H1 (cell line): ENCODE data around the gene PPP2R3B. TPM values are rescaled to one million over a fixed set of nuclear protein-coding genes. Genes with fewer than 3 reads are reported as not detected.

ENCODE experiments used
- CTCF ChIA-PET: fragments of 300-600 bp; sonication (Branson Sonifier 250); formaldehyde crosslinking; loops from one replicate; lab custom pipeline; 2021; ENCODE audit not compliant: partially characterized antibody; lab: Charles Lee
- POLR2A ChIA-PET: fragments of 300-600 bp; sonication (Branson Sonifier 250); formaldehyde crosslinking; loops from one replicate; lab custom pipeline; 2021; ENCODE audit warnings: inconsistent platforms; ENCODE audit not compliant: partially characterized antibody; lab: Charles Lee
- DNase-seq, 2 experiments: peaks; one replicate each; pipeline versions ENCODE4 v3.0.0 to v3.0.0-alpha.2; 2010 to 2022; ENCODE audit warnings: low spot score in 2 of 2, low read depth in 1 of 2, mixed read lengths in 1 of 2
- FAIRE-seq: peaks from 2 replicates; lab custom pipeline; 2011; peaks lifted over from hg19 to GRCh38; lab: Jason Lieb, UNC
- H2AFZ ChIP-seq: 2 replicates; pipeline ENCODE4 v1.8.1; 2012; ENCODE audit warnings: low read length, inconsistent platforms
- H2AK5ac ChIP-seq: 2 replicates; pipeline ENCODE4 v1.6.1; 2013; ENCODE audit warnings: low read depth, low read length
- H2BK120ac ChIP-seq: replicated peaks from 2 replicates; pipeline ENCODE3; 2013; ENCODE audit warnings: low read depth, low read length, inconsistent platforms
- H2BK12ac ChIP-seq: 2 replicates; pipeline ENCODE4 v1.6.1; 2013; ENCODE audit warnings: low read depth, low read length
- H2BK15ac ChIP-seq: 2 replicates; pipeline ENCODE4 v1.6.1; 2013; ENCODE audit warnings: low read length
- H2BK20ac ChIP-seq: 2 replicates; pipeline ENCODE4 v1.6.1; 2013; ENCODE audit warnings: low read length
- H2BK5ac ChIP-seq: 2 replicates; pipeline ENCODE4 v1.6.1; 2013; ENCODE audit warnings: low read depth, low read length
- H3K14ac ChIP-seq: 2 replicates; pipeline ENCODE4 v1.6.1; 2013; ENCODE audit warnings: inconsistent platforms; ENCODE audit not compliant: insufficient read length
- H3K18ac ChIP-seq: 2 replicates; pipeline ENCODE4 v1.6.1; 2013; ENCODE audit warnings: low read length; ENCODE audit errors: extremely low read depth
- H3K23ac ChIP-seq: 2 replicates; pipeline ENCODE4 v1.6.1; 2013; ENCODE audit warnings: inconsistent platforms; ENCODE audit not compliant: insufficient read length
- H3K23me2 ChIP-seq: 2 replicates; pipeline ENCODE4 v1.6.1; 2013; ENCODE audit warnings: low read depth, low read length
- H3K27ac ChIP-seq: 2 replicates; pipeline ENCODE4 v1.6.1; 2011; ENCODE audit warnings: low read depth, low read length, inconsistent platforms
- H3K27me3 ChIP-seq, 4 experiments: replicated peaks in 1 of 4; 1 replicate in 1 of 4; 2 replicates in 3 of 4; pipeline versions ENCODE4 v1.6.1 to v1.8.1; 2011 to 2013; ENCODE audit warnings: low read length in 3 of 4, mild to moderate bottlenecking in 3 of 4, inconsistent platforms in 2 of 4, mixed read lengths in 2 of 4, moderate library complexity in 1 of 4; ENCODE audit not compliant: control insufficient read depth in 3 of 4, insufficient read depth in 3 of 4; ENCODE audit errors: extremely low read depth in 1 of 4
- H3K36me3 ChIP-seq, 4 experiments: 2 replicates each; pipeline versions ENCODE4 v1.6.1 to v1.8.1; 2011 to 2013; ENCODE audit warnings: mild to moderate bottlenecking in 4 of 4, low read length in 3 of 4, moderate library complexity in 2 of 4, control low read depth in 1 of 4, inconsistent platforms in 1 of 4; ENCODE audit not compliant: insufficient read depth in 4 of 4, control insufficient read depth in 2 of 4
- H3K4ac ChIP-seq: replicated peaks from 2 replicates; pipeline ENCODE3; 2013; ENCODE audit warnings: low read length, low read depth, mixed read lengths, inconsistent platforms; ENCODE audit not compliant: insufficient read length
- H3K4me1 ChIP-seq, 4 experiments: replicated peaks in 1 of 4; 1 replicate in 1 of 4; 2 replicates in 3 of 4; pipeline versions ENCODE4 v1.6.1 to v1.8.1; 2011 to 2013; ENCODE audit warnings: low read length in 3 of 4, inconsistent platforms in 2 of 4, mixed read lengths in 1 of 4; ENCODE audit not compliant: insufficient read depth in 4 of 4, control insufficient read depth in 3 of 4
- H3K4me2 ChIP-seq, 2 experiments: 2 replicates each; pipeline versions ENCODE4 v1.6.1 to v1.8.1; 2011 to 2013; ENCODE audit warnings: low read depth in 2 of 2, low read length in 2 of 2, control low read depth in 1 of 2, inconsistent platforms in 1 of 2, mild to moderate bottlenecking in 1 of 2; ENCODE audit not compliant: insufficient read depth in 1 of 2
- H3K4me3 ChIP-seq, 4 experiments: fragments of 200-600, 300-600 bp in 1 of 4; sonication (generic), shearing (Covaris generic), sonication (Bioruptor Twin) in 1 of 4; 2 replicates each; pipeline versions ENCODE4 v1.5.1 to v1.8.1; 2011 to 2016; ENCODE audit warnings: low read length in 4 of 4, low read depth in 3 of 4, control low read depth in 2 of 4, inconsistent platforms in 2 of 4, mild to moderate bottlenecking in 2 of 4, mixed read lengths in 1 of 4, moderate library complexity in 1 of 4; ENCODE audit not compliant: insufficient read depth in 2 of 4; ENCODE audit errors: extremely low read depth in 1 of 4
- H3K56ac ChIP-seq: replicated peaks from 2 replicates; pipeline ENCODE3; 2013; ENCODE audit warnings: low read depth, mild to moderate bottlenecking, mixed read lengths, low read length, inconsistent platforms; ENCODE audit not compliant: insufficient read length
- H3K79me1 ChIP-seq: 2 replicates; pipeline ENCODE4 v1.6.1; 2013; ENCODE audit warnings: low read depth, low read length, control low read depth
- H3K79me2 ChIP-seq, 2 experiments: 2 replicates each; pipeline versions ENCODE4 v1.6.1 to v1.8.1; 2012 to 2013; ENCODE audit warnings: low read length in 2 of 2, mild to moderate bottlenecking in 2 of 2, inconsistent platforms in 1 of 2; ENCODE audit not compliant: insufficient read depth in 2 of 2, control insufficient read depth in 1 of 2
- H3K9ac ChIP-seq, 4 experiments: replicated peaks in 1 of 4; 1 replicate in 1 of 4; 2 replicates in 3 of 4; pipeline versions ENCODE4 v1.6.1 to v1.8.1; 2011 to 2013; ENCODE audit warnings: low read depth in 3 of 4, low read length in 3 of 4, control low read depth in 2 of 4, mild to moderate bottlenecking in 2 of 4, moderate library complexity in 2 of 4, inconsistent platforms in 1 of 4; ENCODE audit errors: extremely low read depth in 1 of 4
- H3K9me3 ChIP-seq, 2 experiments: 2 replicates each; pipeline versions ENCODE4 v1.6.1 to v1.8.1; 2012 to 2013; ENCODE audit warnings: mild to moderate bottlenecking in 2 of 2, moderate library complexity in 2 of 2, control low read depth in 1 of 2, inconsistent platforms in 1 of 2, low read depth in 1 of 2, low read length in 1 of 2, mixed read lengths in 1 of 2; ENCODE audit not compliant: insufficient read depth in 2 of 2
- H4K20me1 ChIP-seq, 2 experiments: replicated peaks in 1 of 2; 2 replicates each; pipeline versions ENCODE3 to v1.8.1; 2011 to 2013; ENCODE audit warnings: inconsistent platforms in 2 of 2, low read length in 2 of 2, mild to moderate bottlenecking in 1 of 2; ENCODE audit not compliant: insufficient read depth in 2 of 2, control insufficient read depth in 1 of 2
- H4K5ac ChIP-seq: 2 replicates; pipeline ENCODE4 v1.6.1; 2013; ENCODE audit warnings: low read length, low read depth, mixed read lengths, inconsistent platforms; ENCODE audit not compliant: insufficient read length
- H4K8ac ChIP-seq: 2 replicates; pipeline ENCODE4 v1.8.0; 2013; ENCODE audit warnings: mild to moderate bottlenecking, moderate library complexity, low read length, inconsistent platforms; ENCODE audit not compliant: insufficient read depth; ENCODE audit errors: extremely low read depth
- H4K91ac ChIP-seq: replicated peaks from 2 replicates; pipeline ENCODE3; 2013; ENCODE audit warnings: low read length, mixed read lengths, inconsistent platforms; ENCODE audit not compliant: insufficient read length
- CHD1 ChIP-seq: IDR thresholded peaks from 2 replicates; pipeline ENCODE4 v1.6.1; 2012; ENCODE audit warnings: low read depth, low read length, improper control_type of control experiment
- EZH2 ChIP-seq: fragments of 200-600 bp; sonication (generic); IDR thresholded peaks from 2 replicates; pipeline ENCODE4 v1.7.1; 2012; ENCODE audit warnings: low read depth, mild to moderate bottlenecking, moderate library complexity, low read length, inconsistent platforms; ENCODE audit not compliant: severe bottlenecking
- RNF2 ChIP-seq: fragments of 200-900, 300-1000 bp; sonication (generic); IDR thresholded peaks from 2 replicates; pipeline ENCODE4 v1.7.1; 2016; ENCODE audit warnings: borderline replicate concordance, low read depth, mild to moderate bottlenecking, antibody characterized with exemption, low read length; ENCODE audit not compliant: poor library complexity, severe bottlenecking; ENCODE audit errors: missing control alignments
- SP1 ChIP-seq: IDR thresholded peaks from 2 replicates; pipeline ENCODE4 v1.6.1; 2011; ENCODE audit warnings: low read depth, low read length
- WGBS, 2 experiments: shearing (Covaris generic) in 1 of 2; methylation state at CpG; one replicate each; pipeline versions ENCODE4 v1.1.6 to v1.1.7; 2013 to 2015; ENCODE audit warnings: low lambda C conversion rate in 2 of 2, mixed read lengths in 2 of 2, inconsistent platforms in 1 of 2, low coverage in 1 of 2, missing lambda C conversion rate in 1 of 2; ENCODE audit not compliant: insufficient replicate concordance in 2 of 2, insufficient coverage in 1 of 2, insufficient read length in 1 of 2; ENCODE audit errors: extremely low coverage in 1 of 2, missing lambda C conversion rate in 1 of 2; 5-methylcytosine and 5-hydroxymethylcytosine counted together
- polyA plus RNA-seq, 7 experiments: library from polyadenylated mRNA; depleted of rRNA in 3 of 7; stranded (reverse) in 5 of 7; unstranded in 2 of 7; fragments of >200 nt in 5 of 7; fragments of 200-250 nt in 2 of 7; gene quantifications; 1 replicate in 5 of 7; 2 replicates in 1 of 7; 4 replicates in 1 of 7; pipeline versions ENCODE4 v1.2.1 to v1.2.3, GENCODE V29; 2011 to 2013; ENCODE audit warnings: missing spikeins in 2 of 7, mixed read lengths in 2 of 7
- total RNA-seq: library from RNA; stranded (reverse); fragmentation: NEBNext Ultra II Directional; extraction: Animal tissue kit (Norgen Biotek cat#: 25700); gene quantifications from 2 replicates; pipeline ENCODE4 v1.2.1, GENCODE V29; 2021

PPP2R3B gene
- total and polyA plus RNA-seq, 2 of the 8 experiments (the other 6 are each of a cell fraction or from before 2014, with no cell fraction given) = 47.6 to 86.7 TPM

DNA sequence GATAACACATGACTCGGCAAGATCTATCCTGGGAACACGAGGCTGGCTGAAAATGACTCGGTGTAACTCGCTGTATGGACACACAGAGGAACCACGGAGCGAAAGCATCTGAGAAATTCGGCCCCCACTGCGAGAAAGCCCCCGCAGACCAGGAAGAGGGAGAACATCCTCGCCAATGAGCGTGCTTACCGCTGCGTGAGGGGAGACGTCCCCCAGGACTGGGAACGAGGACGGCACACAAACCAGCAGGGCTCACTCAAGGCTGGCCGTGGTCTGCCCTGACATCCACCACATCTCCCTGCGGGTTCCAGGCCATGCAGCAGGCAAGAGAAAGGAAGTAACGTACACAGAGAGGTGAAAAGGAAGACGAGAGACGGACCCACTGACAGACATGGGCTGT lies 50.5 kb downstream of the PPP2R3B start:
- Histone ChIP-seq H2BK120ac (no peak overlapping the region), H2BK20ac (no peak overlapping the region), H3K9me3 (no peaks in the 10 kb centered on the region; a peak in 1 of 4 replicates), H3K79me1 (no peaks in the 10 kb centered on the region; the same call in 1 of the 2 replicates), H4K91ac (no peak overlapping the region), H3K4me1 (peaks cover 0 to 2% (median under 1%) of the 10 kb centered on the region in 4 experiments; a peak in 3 of 7 replicates), H2BK5ac (peak overlapping the region; percentile 30; the same call in 1 of the 2 replicates), H2BK12ac (no peak overlapping the region), H3K27ac (no peak overlapping the region), H2AK5ac (no peak overlapping the region), H3K27me3 (no peaks in the 10 kb centered on the region), H4K20me1 (peaks cover 0 to 14% of the 10 kb centered on the region in 2 experiments), H3K23ac (no peak overlapping the region), H3K9ac (no peak overlapping the region), H3K79me2 (no peaks in the 10 kb centered on the region), H2AFZ (no peak overlapping the region), H3K4ac (no peak overlapping the region), H3K18ac (no peak overlapping the region), H3K36me3 (peaks cover 5 to 45% (median 20%) of the 10 kb centered on the region in 4 experiments; a peak in 5 of 8 replicates), H3K56ac (no peak overlapping the region), H4K5ac (no peak overlapping the region), H2BK15ac (no peak overlapping the region), H3K4me3 (no peak overlapping the region), H3K4me2 (no peak overlapping the region), H4K8ac (no peak overlapping the region), H3K14ac (no peak overlapping the region), H3K23me2 (no peaks in the 10 kb centered on the region)
- 86% methylated on average over 19 of the region's 21 CpGs; no CpG with 5 or more reads in 1 of the 2 experiments for WGBS, 2 experiments
- FAIRE-seq = no peak
- ChIA-PET POLR2A (no interaction called here), CTCF (no interaction called here)
- no peak for DNase-seq
- TF ChIP-seq SP1 (no peak), RNF2 (no peak), EZH2 (no peak), CHD1 (no peak)
